Measurements from ENCODE around the gene FOSB.

The FOSB gene

DNA sequence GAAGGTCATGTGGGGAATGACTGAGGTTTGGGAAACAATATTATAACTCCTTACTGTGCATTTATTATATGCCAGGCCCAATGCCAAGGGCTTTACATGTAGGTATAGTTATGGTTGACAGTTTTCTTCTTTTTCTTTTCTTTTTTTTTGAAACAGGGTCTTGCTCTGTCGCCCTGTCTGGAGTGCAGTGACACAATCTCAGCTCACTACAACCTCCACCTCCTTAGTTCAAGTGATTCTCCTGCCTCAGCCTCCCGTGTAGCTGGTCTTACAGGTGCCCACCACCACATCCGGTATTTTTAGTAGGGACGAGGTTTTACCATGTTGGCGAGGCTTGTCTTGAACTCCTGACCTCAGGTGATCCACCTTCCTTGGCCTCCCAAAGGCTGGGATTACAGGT lies 15.2 kb downstream of the FOSB start:
- DNase-seq (ENCODE audit: low read depth in 2 of 2): no peak
- TF ChIP-seq, protein P1, sequence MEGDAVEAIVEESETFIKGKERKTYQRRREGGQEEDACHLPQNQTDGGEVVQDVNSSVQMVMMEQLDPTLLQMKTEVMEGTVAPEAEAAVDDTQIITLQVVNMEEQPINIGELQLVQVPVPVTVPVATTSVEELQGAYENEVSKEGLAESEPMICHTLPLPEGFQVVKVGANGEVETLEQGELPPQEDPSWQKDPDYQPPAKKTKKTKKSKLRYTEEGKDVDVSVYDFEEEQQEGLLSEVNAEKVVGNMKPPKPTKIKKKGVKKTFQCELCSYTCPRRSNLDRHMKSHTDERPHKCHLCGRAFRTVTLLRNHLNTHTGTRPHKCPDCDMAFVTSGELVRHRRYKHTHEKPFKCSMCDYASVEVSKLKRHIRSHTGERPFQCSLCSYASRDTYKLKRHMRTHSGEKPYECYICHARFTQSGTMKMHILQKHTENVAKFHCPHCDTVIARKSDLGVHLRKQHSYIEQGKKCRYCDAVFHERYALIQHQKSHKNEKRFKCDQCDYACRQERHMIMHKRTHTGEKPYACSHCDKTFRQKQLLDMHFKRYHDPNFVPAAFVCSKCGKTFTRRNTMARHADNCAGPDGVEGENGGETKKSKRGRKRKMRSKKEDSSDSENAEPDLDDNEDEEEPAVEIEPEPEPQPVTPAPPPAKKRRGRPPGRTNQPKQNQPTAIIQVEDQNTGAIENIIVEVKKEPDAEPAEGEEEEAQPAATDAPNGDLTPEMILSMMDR (IDR thresholded peaks at IDR 0.05; ENCODE audit: low read depth, low read length): no peak
- H3K4me3 ChIP-seq (replicated peaks in 1 of 2; ENCODE audit: low read depth in 2 of 2, low read length in 2 of 2): no peak overlapping the region

DNA sequence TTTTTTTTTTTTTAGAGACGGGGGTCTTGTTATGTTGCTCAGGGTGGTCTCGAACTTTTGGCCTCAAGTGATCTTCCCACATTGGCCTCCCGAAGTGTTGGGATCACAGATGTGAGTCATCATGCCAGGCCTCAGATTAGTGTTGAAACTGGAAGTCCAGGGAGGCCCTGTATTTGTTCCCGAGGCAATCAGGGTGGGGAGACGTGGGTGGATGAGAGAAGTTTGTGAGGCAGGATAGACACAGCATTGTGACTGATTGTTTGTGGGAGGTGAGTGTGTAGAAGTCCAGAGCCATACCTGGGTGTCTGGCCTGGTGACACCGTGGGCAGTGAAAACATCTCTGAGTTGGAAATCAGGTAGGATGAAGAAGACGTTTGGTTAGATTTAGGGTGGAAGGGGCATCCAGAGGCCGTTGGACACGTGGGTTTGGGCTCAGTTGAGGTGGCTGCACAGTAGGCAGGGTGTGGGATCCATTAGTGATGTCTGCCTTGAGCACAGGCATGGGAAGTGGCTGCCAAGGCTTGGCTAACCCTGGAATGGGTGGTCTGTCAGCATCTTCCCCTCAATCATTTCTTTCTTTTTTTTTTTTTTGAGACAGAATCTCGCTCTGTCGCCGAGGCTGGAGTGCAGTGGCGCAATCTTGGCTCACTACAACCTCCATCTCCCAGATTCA lies 16.6 kb downstream of the FOSB start:
- peak; percentile 57 to 58 for DNase-seq (ENCODE audit: low read depth in 2 of 2)
- no peak overlapping the region for H3K4me3 ChIP-seq (replicated peaks in 1 of 2; ENCODE audit: low read depth in 2 of 2, low read length in 2 of 2)
- TF ChIP-seq, protein P1 (IDR thresholded peaks at IDR 0.05; ENCODE audit: low read depth, low read length): no peak

GRCh38 chr19:45485305-45486077 lies 17.7 kb downstream of the FOSB start:
- TF ChIP-seq, protein P1 (IDR thresholded peaks at IDR 0.05; ENCODE audit: low read depth, low read length): peak; percentile 97
- peak overlapping the region; percentile 68 to 71 for H3K4me3 ChIP-seq (replicated peaks in 1 of 2; ENCODE audit: low read depth in 2 of 2, low read length in 2 of 2)
- DNase-seq (ENCODE audit: low read depth in 2 of 2): peak; percentile 95 to 96

- H3K4me3 ChIP-seq (replicated peaks in 1 of 2; ENCODE audit: low read depth in 2 of 2, low read length in 2 of 2): no peak overlapping the region
- no peak for DNase-seq (ENCODE audit: low read depth in 2 of 2)
- TF ChIP-seq, protein P1 (IDR thresholded peaks at IDR 0.05; ENCODE audit: low read depth, low read length): no peak
These were observed 20.9 kb downstream of the FOSB start for GRCh38 chr19:45488708-45489107.

- TF ChIP-seq, protein P1 (IDR thresholded peaks at IDR 0.05; ENCODE audit: low read depth, low read length): no peak
- H3K4me3 ChIP-seq (replicated peaks in 1 of 2; ENCODE audit: low read depth in 2 of 2, low read length in 2 of 2): no peak overlapping the region
- no peak for DNase-seq (ENCODE audit: low read depth in 2 of 2)
These were observed 21.5 kb downstream of the FOSB start for GRCh38 chr19:45489216-45489855.

GRCh38 chr19:45492137-45492626 lies 24.4 kb downstream of the FOSB start:
- TF ChIP-seq, protein P1 (IDR thresholded peaks at IDR 0.05; ENCODE audit: low read depth, low read length): no peak
- no peak for DNase-seq (ENCODE audit: low read depth in 2 of 2)
- peak overlapping the region in 1 of 2 donors; percentile 75 for H3K4me3 ChIP-seq (replicated peaks in 1 of 2; ENCODE audit: low read depth in 2 of 2, low read length in 2 of 2)
